Endothelial cell of umbilical vein (primary cell): Measurements from ENCODE around the gene MEI1. TPM values are rescaled to one million over a fixed set of nuclear protein-coding genes. Genes with fewer than 3 reads are reported as not detected.

ENCODE experiments used
- BruUV-seq: library from RNA; stranded (reverse); fragments of 400-500 nt; replicated peaks from 2 replicates; lab custom pipeline; 2021; lab: Mats Ljungman, UMichigan
- CTCF ChIA-PET: fragments of 300-600, 350-600 bp; sonication (Branson Sonifier 250); formaldehyde crosslinking; loops from one replicate; lab custom pipeline; 2021; ENCODE audit warnings: antibody characterized with exemption, inconsistent platforms; lab: Charles Lee
- POLR2A ChIA-PET: fragments of 300-600, 350-600 bp; sonication (Branson Sonifier 250); formaldehyde crosslinking; loops from one replicate; lab custom pipeline; 2021; ENCODE audit warnings: antibody characterized with exemption, inconsistent platforms; lab: Charles Lee
- DNase-seq: peaks from one replicate; pipeline ENCODE4 v3.0.0-alpha.2; 2011; ENCODE audit warnings: low read depth, low spot score
- FAIRE-seq: peaks from 2 replicates; lab custom pipeline; 2011; peaks lifted over from hg19 to GRCh38; lab: Jason Lieb, UNC
- H2AFZ ChIP-seq: 2 replicates; pipeline ENCODE4 v1.6.0; 2012; ENCODE audit warnings: low read depth, low read length, control low read depth, inconsistent platforms
- H3K27ac ChIP-seq: 2 replicates; pipeline ENCODE4 v1.5.1; 2011; ENCODE audit warnings: low read depth, mild to moderate bottlenecking, control low read depth, low read length, moderate library complexity; ENCODE audit not compliant: insufficient read depth
- H3K27me3 ChIP-seq, 2 experiments: 2 replicates each; pipeline versions ENCODE4 v1.6.0 to v1.6.1; 2011; ENCODE audit warnings: low read length in 2 of 2, mixed read lengths in 1 of 2; ENCODE audit not compliant: control insufficient read depth in 2 of 2, insufficient read depth in 2 of 2
- H3K36me3 ChIP-seq, 2 experiments: 2 replicates in 1 of 2; 3 replicates in 1 of 2; pipeline ENCODE4 v1.5.1; 2011; ENCODE audit warnings: low read length in 2 of 2, mild to moderate bottlenecking in 1 of 2, moderate library complexity in 1 of 2; ENCODE audit not compliant: control insufficient read depth in 2 of 2, insufficient read depth in 2 of 2; ENCODE audit errors: extremely low read depth in 1 of 2
- H3K4me1 ChIP-seq: 3 replicates; pipeline ENCODE4 v1.5.1; 2011; ENCODE audit warnings: mild to moderate bottlenecking, low read length; ENCODE audit not compliant: control insufficient read depth, insufficient read depth; ENCODE audit errors: extremely low read depth
- H3K4me2 ChIP-seq: 2 replicates; pipeline ENCODE4 v1.6.1; 2011; ENCODE audit warnings: low read length, control low read depth, mixed read lengths; ENCODE audit not compliant: insufficient read depth
- H3K4me3 ChIP-seq, 3 experiments: fragments of 200-600 bp in 1 of 3; sonication (generic), shearing (Covaris generic) in 1 of 3; replicated peaks in 1 of 3; 2 replicates each; pipeline ENCODE4 v1.5.1; 2011 to 2016; ENCODE audit warnings: control low read depth in 3 of 3, low read length in 3 of 3, mild to moderate bottlenecking in 2 of 3, inconsistent platforms in 1 of 3, low read depth in 1 of 3, moderate library complexity in 1 of 3; ENCODE audit not compliant: insufficient read depth in 1 of 3
- H3K79me2 ChIP-seq: 2 replicates; pipeline ENCODE4 v1.6.0; 2012; ENCODE audit warnings: low read length, inconsistent platforms; ENCODE audit not compliant: control insufficient read depth, insufficient read depth
- H3K9ac ChIP-seq: replicated peaks from 2 replicates; pipeline ENCODE3; 2011; ENCODE audit warnings: low read length, control low read depth; ENCODE audit not compliant: insufficient read depth; ENCODE audit errors: extremely low read depth
- H3K9me1 ChIP-seq: replicated peaks from 3 replicates; pipeline ENCODE4 v1.6.0; 2011; ENCODE audit warnings: mild to moderate bottlenecking, low read length; ENCODE audit not compliant: control insufficient read depth, insufficient read depth; ENCODE audit errors: extremely low read depth
- H3K9me3 ChIP-seq: replicated peaks from 2 replicates; pipeline ENCODE4 v1.5.1; 2012; ENCODE audit warnings: low read length, inconsistent platforms; ENCODE audit not compliant: control insufficient read depth, insufficient read depth
- H4K20me1 ChIP-seq: replicated peaks from 2 replicates; pipeline ENCODE3; 2011; ENCODE audit warnings: mild to moderate bottlenecking, low read length; ENCODE audit not compliant: control insufficient read depth, insufficient read depth; ENCODE audit errors: extremely low read depth
- CTCF ChIP-seq, 2 donors: IDR thresholded peaks; 1 replicate in 1 of 2; 2 replicates in 1 of 2; pipeline ENCODE4 v1.5.1; 2011; ENCODE audit warnings: low read length in 2 of 2, mild to moderate bottlenecking in 2 of 2, moderate library complexity in 2 of 2, control low read depth in 1 of 2, inconsistent platforms in 1 of 2, low read depth in 1 of 2; ENCODE audit not compliant: insufficient read depth in 1 of 2; ENCODE audit errors: extremely low read depth in 1 of 2
- EZH2 ChIP-seq: IDR thresholded peaks from 2 replicates; pipeline ENCODE4 v1.6.1; 2012; ENCODE audit warnings: borderline replicate concordance, low read depth, mild to moderate bottlenecking, moderate library complexity, low read length, inconsistent platforms; ENCODE audit not compliant: severe bottlenecking
- FOS ChIP-seq: IDR thresholded peaks from 2 replicates; pipeline ENCODE4 v1.6.1; 2011; ENCODE audit warnings: mild to moderate bottlenecking, low read length, moderate library complexity, borderline replicate concordance; ENCODE audit not compliant: insufficient read depth
- GATA2 ChIP-seq: IDR thresholded peaks from 2 replicates; pipeline ENCODE4 v1.7.0; 2011; ENCODE audit warnings: low read depth, mild to moderate bottlenecking, moderate library complexity, mixed read lengths, low read length; ENCODE audit not compliant: insufficient read length, insufficient read depth
- JUN ChIP-seq: IDR thresholded peaks from 2 replicates; pipeline ENCODE4 v1.6.1; 2011; ENCODE audit warnings: borderline replicate concordance, low read depth; ENCODE audit not compliant: insufficient read length, insufficient read depth
- MAX ChIP-seq: IDR thresholded peaks from 2 replicates; pipeline ENCODE4 v1.6.1; 2011; ENCODE audit not compliant: insufficient read depth, insufficient read length
- MYC ChIP-seq: IDR thresholded peaks from one replicate; pipeline ENCODE4 v1.6.1; 2011; ENCODE audit warnings: mild to moderate bottlenecking, low read depth, low read length
- POLR2A ChIP-seq: IDR thresholded peaks from 2 replicates; pipeline ENCODE4 v1.6.1; 2012; ENCODE audit warnings: low read depth, mild to moderate bottlenecking, control low read depth, low read length
- POLR2AphosphoS5 ChIP-seq: IDR thresholded peaks from 2 replicates; pipeline ENCODE4 v1.6.1; 2012; ENCODE audit warnings: low read depth, mild to moderate bottlenecking, control low read depth, low read length, moderate library complexity; ENCODE audit not compliant: insufficient read depth
- dilution Hi-C: fragments of 300-500 bp; cut with MboI; formaldehyde crosslinking; loops from one replicate; pipeline ENCODE4 v1.15.0; 2019; ENCODE audit warnings: low sequenced_read_pairs; ENCODE audit not compliant: extremely low pct_ligation_motif_present
- intact Hi-C: fragments of 100-400 bp; cut with micrococcal nuclease; formaldehyde crosslinking; loops from one replicate; pipeline ENCODE4 v1.10.0; 2022
- polyA plus RNA-seq, 4 experiments: library from polyadenylated mRNA; depleted of rRNA in 3 of 4; stranded (reverse) in 3 of 4; unstranded in 1 of 4; fragments of >200 nt; gene quantifications; 2 replicates each; pipeline versions ENCODE4 v1.2.1 to v1.2.3, GENCODE V29; 2011 to 2012; ENCODE audit warnings: missing spikeins in 1 of 4
- total RNA-seq: library from RNA; stranded (reverse); gene quantifications from 2 replicates; pipeline ENCODE4 v1.2.3, GENCODE V29; 2021

The MEI1 gene
- total and polyA plus RNA-seq, 2 donors (not counting 3 experiments of a cell fraction or from before 2014, with no cell fraction given) = 1.5 to 1.9 TPM

GRCh38 chr22:41659941-41660340 lies 39.4 kb upstream of the MEI1 start:
- intact Hi-C loops = no loop called here
- Histone ChIP-seq H3K27ac (no peak overlapping the region), H3K4me2 (no peak overlapping the region), H3K27me3 (no peaks in the 10 kb centered on the region), H3K79me2 (no peaks in the 10 kb centered on the region), H3K4me3 (no peak overlapping the region), H3K4me1 (no peaks in the 10 kb centered on the region), H2AFZ (no peak overlapping the region), H3K9ac (no peak overlapping the region), H3K36me3 (peaks cover 34 to 41% of the 10 kb centered on the region in 2 experiments), H3K9me1 (no peaks in the 10 kb centered on the region), H4K20me1 (no peaks in the 10 kb centered on the region), H3K9me3 (no peaks in the 10 kb centered on the region)
- CTCF ChIA-PET = interaction anchor here (1.4 kb wide), 1 partner anchor 281 kb away, joined by 8 read pairs; no protein-coding TSS in a partner anchor
- dilution Hi-C loops = no loop called here
- FAIRE-seq (no peak), DNase-seq (no peak)
- BruUV-seq = no TSS peak
- TF ChIP-seq POLR2A (no peak), EZH2 (no peak), MYC (no peak), POLR2AphosphoS5 (no peak), MAX (no peak), JUN (no peak), GATA2 (no peak), CTCF (IDR thresholded peaks at IDR 0.05; ENCODE audit: extremely low read depth in 1 of 2, insufficient read depth in 1 of 2, low read depth in 1 of 2, low read length in 2 of 2) (no peak), FOS (no peak)
- POLR2A ChIA-PET = no interaction called here
